CD14-positive monocyte (primary cell): Measurements from ENCODE around the gene ZNF670. TPM values are rescaled to one million over a fixed set of nuclear protein-coding genes. Genes with fewer than 3 reads are reported as not detected.
A peak's percentile ranks its signal among the peaks of the same experiment; 100 is the strongest.

Experiments
- DNase-seq, 3 donors: peaks; one replicate each; pipeline ENCODE4 v3.0.0-alpha.2; 2011 to 2022
- H2AFZ ChIP-seq: 2 replicates; pipeline ENCODE4 v1.6.0; 2012; ENCODE audit warnings: mild to moderate bottlenecking, low read depth, low read length, inconsistent platforms; ENCODE audit not compliant: insufficient read depth, poor library complexity, severe bottlenecking
- H3K27ac ChIP-seq, 2 donors: 1 replicate in 1 of 2; 2 replicates in 1 of 2; pipeline ENCODE4 v1.5.1; 2012 to 2013; ENCODE audit warnings: low read length in 2 of 2, control low read depth in 1 of 2, inconsistent platforms in 1 of 2, low read depth in 1 of 2, mild to moderate bottlenecking in 1 of 2
- H3K27me3 ChIP-seq, 2 donors: one replicate each; pipeline versions ENCODE4 v1.6.0 to v1.6.1; 2011 to 2013; ENCODE audit warnings: low read length in 2 of 2; ENCODE audit not compliant: control insufficient read depth in 2 of 2, insufficient read depth in 2 of 2
- H3K36me3 ChIP-seq, 2 donors: replicated peaks in 1 of 2; 1 replicate in 1 of 2; 2 replicates in 1 of 2; pipeline versions ENCODE4 v1.5.1 to v1.6.1; 2012 to 2013; ENCODE audit warnings: low read length in 2 of 2, control low read depth in 1 of 2, inconsistent platforms in 1 of 2, mild to moderate bottlenecking in 1 of 2; ENCODE audit not compliant: insufficient read depth in 2 of 2, control insufficient read depth in 1 of 2
- H3K4me1 ChIP-seq, 2 donors: 1 replicate in 1 of 2; 2 replicates in 1 of 2; pipeline versions ENCODE4 v1.5.1 to v1.6.1; 2012 to 2013; ENCODE audit warnings: low read length in 2 of 2, control low read depth in 1 of 2, inconsistent platforms in 1 of 2, mild to moderate bottlenecking in 1 of 2, moderate library complexity in 1 of 2; ENCODE audit not compliant: insufficient read depth in 2 of 2, control insufficient read depth in 1 of 2
- H3K4me2 ChIP-seq: replicated peaks from 2 replicates; pipeline ENCODE3; 2012; ENCODE audit warnings: low read length, moderate library complexity, mild to moderate bottlenecking; ENCODE audit not compliant: poor library complexity, severe bottlenecking; ENCODE audit errors: extremely low read depth
- H3K4me3 ChIP-seq, 3 experiments: fragments of 200-600 bp in 1 of 3; sonication (generic) in 1 of 3; replicated peaks in 1 of 3; 1 replicate in 2 of 3; 2 replicates in 1 of 3; pipeline ENCODE4 v1.5.1; 2011 to 2013; ENCODE audit warnings: low read length in 3 of 3, mild to moderate bottlenecking in 3 of 3, control low read depth in 2 of 3, low read depth in 2 of 3, inconsistent platforms in 1 of 3, moderate library complexity in 1 of 3
- H3K79me2 ChIP-seq: 2 replicates; pipeline ENCODE4 v1.6.0; 2012; ENCODE audit warnings: mild to moderate bottlenecking, control low read depth, inconsistent platforms, low read length, moderate library complexity; ENCODE audit not compliant: insufficient read depth
- H3K9ac ChIP-seq: 2 replicates; pipeline ENCODE4 v1.6.0; 2017; ENCODE audit warnings: low read length, mild to moderate bottlenecking; ENCODE audit not compliant: insufficient read depth, poor library complexity, severe bottlenecking
- H3K9me3 ChIP-seq, 2 donors: replicated peaks in 1 of 2; 1 replicate in 1 of 2; 2 replicates in 1 of 2; pipeline versions ENCODE4 v1.5.1 to v1.6.1; 2012 to 2013; ENCODE audit warnings: low read length in 2 of 2, control low read depth in 1 of 2; ENCODE audit not compliant: control insufficient read depth in 1 of 2, insufficient read depth in 1 of 2
- H4K20me1 ChIP-seq: 2 replicates; pipeline ENCODE4 v1.6.0; 2012; ENCODE audit warnings: mild to moderate bottlenecking, low read length, control low read depth, moderate library complexity; ENCODE audit not compliant: insufficient read depth
- H3K27ac Mint-ChIP-seq, 7 donors: one replicate each; pipeline ENCODE4 v1.8.0; 2020; ENCODE audit warnings: mild to moderate bottlenecking in 7 of 7, mixed read lengths in 7 of 7, moderate library complexity in 6 of 7, inconsistent platforms in 2 of 7
- H3K27me3 Mint-ChIP-seq, 3 donors: one replicate each; pipeline ENCODE4 v1.8.0; 2021 to 2022; ENCODE audit warnings: low read depth in 3 of 3, mild to moderate bottlenecking in 3 of 3, mixed read lengths in 3 of 3, moderate library complexity in 3 of 3, inconsistent platforms in 1 of 3
- H3K36me3 Mint-ChIP-seq, 2 donors: one replicate each; pipeline ENCODE4 v1.8.0; 2020; ENCODE audit warnings: mixed read lengths in 2 of 2, inconsistent platforms in 1 of 2, mild to moderate bottlenecking in 1 of 2
- H3K4me1 Mint-ChIP-seq: one replicate; pipeline ENCODE4 v1.8.0; 2020; ENCODE audit warnings: mild to moderate bottlenecking, mixed read lengths
- H3K4me3 Mint-ChIP-seq, 2 donors: one replicate each; pipeline ENCODE4 v1.8.0; 2020; ENCODE audit warnings: mild to moderate bottlenecking in 2 of 2, mixed read lengths in 2 of 2, moderate library complexity in 1 of 2
- H3K9me3 Mint-ChIP-seq, 7 donors: one replicate each; pipeline ENCODE4 v1.8.0; 2020 to 2022; ENCODE audit warnings: mixed read lengths in 7 of 7, mild to moderate bottlenecking in 6 of 7, moderate library complexity in 6 of 7, inconsistent platforms in 2 of 7
- WGBS: methylation state at CpG from one replicate; pipeline ENCODE4 v1.1.5; 2013; ENCODE audit warnings: missing lambda C conversion rate; ENCODE audit not compliant: insufficient coverage; 5-methylcytosine and 5-hydroxymethylcytosine counted together
- intact Hi-C, 2 donors: fragments of 100-400 bp; cut with micrococcal nuclease; formaldehyde crosslinking; loops; one replicate each; pipeline versions ENCODE4 v1.15.0 to v1.15.1; 2023
- polyA plus RNA-seq, 3 donors: library from polyadenylated mRNA; depleted of rRNA in 1 of 3; unstranded in 2 of 3; stranded (reverse) in 1 of 3; fragments of 300-500 nt in 2 of 3; fragments of >200 nt in 1 of 3; fragmentation: Illumina TruSeq in 2 of 3; gene quantifications; 1 replicate in 2 of 3; 2 replicates in 1 of 3; pipeline ENCODE4 v1.2.3, GENCODE V29; 2012 to 2021
- TF ChIP-seq, protein P1 (sequence below): fragments of 200-600 bp; IDR thresholded peaks from one replicate; pipeline ENCODE4 v1.8.0; 2022; ENCODE audit warnings: antibody characterized with exemption, mild to moderate bottlenecking

Gene ZNF670
- polyA plus RNA-seq, 3 donors = 0.43 to 1.3 (median 0.44) TPM

DNA sequence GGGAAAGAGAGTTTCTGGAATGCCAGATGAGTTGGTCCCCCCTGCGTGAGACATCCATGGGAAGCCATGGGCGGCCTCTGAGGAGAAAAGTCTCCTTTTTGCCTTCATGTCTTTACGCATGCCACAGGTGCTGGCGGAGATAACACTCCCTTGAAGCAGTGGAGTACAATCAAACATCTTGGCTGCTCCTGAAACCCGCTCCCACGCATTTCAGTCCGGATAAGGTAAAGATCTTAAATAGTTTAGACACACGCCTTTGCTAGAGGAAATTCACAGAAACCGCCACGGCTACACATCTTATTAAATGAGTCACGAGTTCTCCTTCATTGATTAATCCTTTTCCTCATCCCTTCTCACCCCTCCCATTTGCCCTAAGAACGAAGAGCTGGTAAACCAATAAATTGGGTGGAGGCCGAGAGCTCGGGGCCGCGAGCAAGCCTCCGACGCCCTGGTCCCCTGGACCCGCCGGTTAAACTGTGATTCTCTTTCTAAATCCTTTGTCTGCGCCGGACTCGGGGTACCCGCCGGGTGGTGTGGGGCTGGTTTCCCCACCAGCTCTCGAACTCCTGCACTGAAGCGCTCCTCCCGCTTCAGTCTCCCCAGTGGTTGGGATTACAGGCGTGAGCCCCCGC, 32.1 kb upstream of the ZNF670 start:
- DNase-seq = peak in 1 of 3 donors; percentile 12
- peak overlapping the region; percentile 88 for H3K4me2 ChIP-seq
- TF ChIP-seq, protein P1, sequence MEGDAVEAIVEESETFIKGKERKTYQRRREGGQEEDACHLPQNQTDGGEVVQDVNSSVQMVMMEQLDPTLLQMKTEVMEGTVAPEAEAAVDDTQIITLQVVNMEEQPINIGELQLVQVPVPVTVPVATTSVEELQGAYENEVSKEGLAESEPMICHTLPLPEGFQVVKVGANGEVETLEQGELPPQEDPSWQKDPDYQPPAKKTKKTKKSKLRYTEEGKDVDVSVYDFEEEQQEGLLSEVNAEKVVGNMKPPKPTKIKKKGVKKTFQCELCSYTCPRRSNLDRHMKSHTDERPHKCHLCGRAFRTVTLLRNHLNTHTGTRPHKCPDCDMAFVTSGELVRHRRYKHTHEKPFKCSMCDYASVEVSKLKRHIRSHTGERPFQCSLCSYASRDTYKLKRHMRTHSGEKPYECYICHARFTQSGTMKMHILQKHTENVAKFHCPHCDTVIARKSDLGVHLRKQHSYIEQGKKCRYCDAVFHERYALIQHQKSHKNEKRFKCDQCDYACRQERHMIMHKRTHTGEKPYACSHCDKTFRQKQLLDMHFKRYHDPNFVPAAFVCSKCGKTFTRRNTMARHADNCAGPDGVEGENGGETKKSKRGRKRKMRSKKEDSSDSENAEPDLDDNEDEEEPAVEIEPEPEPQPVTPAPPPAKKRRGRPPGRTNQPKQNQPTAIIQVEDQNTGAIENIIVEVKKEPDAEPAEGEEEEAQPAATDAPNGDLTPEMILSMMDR = no peak
- H3K36me3 ChIP-seq = no peaks in the 10 kb centered on the region
- peaks cover 49 to 71% (median 66%) of the 10 kb centered on the region in 3 donors for H3K27me3 Mint-ChIP-seq
- peaks cover 5 to 7% of the 10 kb centered on the region in 2 donors for H3K36me3 Mint-ChIP-seq
- H3K4me1 ChIP-seq = peaks cover 12 to 18% of the 10 kb centered on the region in 2 donors
- peak overlapping the region; percentile 65 for H3K9ac ChIP-seq
- peak overlapping the region; percentile 83 for H2AFZ ChIP-seq
- H3K79me2 ChIP-seq = no peaks in the 10 kb centered on the region
- intact Hi-C loops = no loop called here
- peaks cover 10% of the 10 kb centered on the region for H3K4me1 Mint-ChIP-seq
- H4K20me1 ChIP-seq = no peaks in the 10 kb centered on the region
- H3K9me3 Mint-ChIP-seq = peaks cover 3 to 39% (median 26%) of the 10 kb centered on the region in 7 donors
- H3K9me3 ChIP-seq = peaks cover 10 to 20% of the 10 kb centered on the region in 2 donors
- H3K4me3 Mint-ChIP-seq = peak overlapping the region; percentile 78 to 94
- H3K27ac Mint-ChIP-seq = peak overlapping the region in 3 of 7 donors; percentile 12 to 29 (median 27)
- no peak overlapping the region for H3K27ac ChIP-seq
- peak overlapping the region; percentile 14 to 75 (median 27) for H3K4me3 ChIP-seq
- H3K27me3 ChIP-seq = peaks cover 25 to 56% of the 10 kb centered on the region in 2 donors
- WGBS = 13% methylated on average over 28 of the region's 30 CpGs

GRCh38 chr1:247107694-247108093, 29.1 kb upstream of the ZNF670 start:
- peaks cover 34 to 52% (median 47%) of the 10 kb centered on the region in 3 donors for H3K27me3 Mint-ChIP-seq
- no peak overlapping the region for H2AFZ ChIP-seq
- H3K4me1 Mint-ChIP-seq = peaks cover 24% of the 10 kb centered on the region
- H3K4me3 ChIP-seq = no peak overlapping the region
- H3K4me2 ChIP-seq = no peak overlapping the region
- peak overlapping the region in 1 of 2 donors; percentile 12 for H3K4me3 Mint-ChIP-seq
- H4K20me1 ChIP-seq = no peaks in the 10 kb centered on the region
- DNase-seq = no peak
- TF ChIP-seq, protein P1 = no peak
- H3K36me3 Mint-ChIP-seq = peaks cover 13% of the 10 kb centered on the region in 2 donors
- peaks cover 24 to 30% of the 10 kb centered on the region in 2 donors for H3K4me1 ChIP-seq
- no peaks in the 10 kb centered on the region for H3K36me3 ChIP-seq
- peaks cover 12 to 59% (median 42%) of the 10 kb centered on the region in 7 donors for H3K9me3 Mint-ChIP-seq
- H3K9ac ChIP-seq = no peak overlapping the region
- intact Hi-C loops = loop anchor here in 1 of 2 donors (10.0 kb wide), 1 partner anchor 107 kb away; no protein-coding TSS in a partner anchor
- no peak overlapping the region for H3K27ac Mint-ChIP-seq
- H3K79me2 ChIP-seq = peaks cover 14% of the 10 kb centered on the region
- 98% methylated on average over 4 of the region's 7 CpGs for WGBS
- H3K27ac ChIP-seq = no peak overlapping the region
- H3K9me3 ChIP-seq = peaks cover 22 to 25% of the 10 kb centered on the region in 2 donors
- peaks cover 22 to 42% of the 10 kb centered on the region in 2 donors for H3K27me3 ChIP-seq
